ENCODE data around the gene LRG1.

The LRG1 gene

GRCh38 chr19:4495471-4495870, 44.4 kb downstream of the LRG1 start:
- no peaks in the 10 kb centered on the region for H3K9me3 ChIP-seq (ENCODE audit: insufficient read depth, low read length)
- no peaks in the 10 kb centered on the region for H3K27me3 ChIP-seq (ENCODE audit: low read depth, low read length)
- TF ChIP-seq CTCF (IDR thresholded peaks at IDR 0.05; ENCODE audit: low read depth, low read length) = peak; percentile 68
- no peak for TF ChIP-seq EZH2phosphoT487 (IDR thresholded peaks at IDR 0.05; ENCODE audit: low read depth)
- H2AFZ ChIP-seq (ENCODE audit: low read depth, low read length) = no peak overlapping the region
- H3K79me2 ChIP-seq (ENCODE audit: low read length) = no peaks in the 10 kb centered on the region
- no peak overlapping the region for H3K4me3 ChIP-seq (ENCODE audit: low read length)
- no peak overlapping the region for H3K4me2 ChIP-seq (ENCODE audit: low read length)
- no peaks in the 10 kb centered on the region for H4K20me1 ChIP-seq (ENCODE audit: insufficient read depth, low read length)
- H3K4me1 ChIP-seq (ENCODE audit: low read length) = no peaks in the 10 kb centered on the region
- peaks cover 50% of the 10 kb centered on the region for H3K36me3 ChIP-seq (replicated peaks; ENCODE audit: low read depth, low read length)
- H3K27ac ChIP-seq (ENCODE audit: low read length) = no peak overlapping the region
- no peak overlapping the region for H3K9ac ChIP-seq (ENCODE audit: low read length)

- Histone ChIP-seq H3K4me1 (ENCODE audit: low read length) (no peaks in the 10 kb centered on the region), H3K4me3 (ENCODE audit: low read length) (no peak overlapping the region), H3K9ac (ENCODE audit: low read length) (no peak overlapping the region), H3K27me3 (ENCODE audit: low read depth, low read length) (no peaks in the 10 kb centered on the region), H3K4me2 (ENCODE audit: low read length) (no peak overlapping the region), H3K27ac (ENCODE audit: low read length) (no peak overlapping the region), H3K36me3 (replicated peaks; ENCODE audit: low read depth, low read length) (peaks cover 55% of the 10 kb centered on the region), H3K79me2 (ENCODE audit: low read length) (no peaks in the 10 kb centered on the region), H2AFZ (ENCODE audit: low read depth, low read length) (no peak overlapping the region), H4K20me1 (ENCODE audit: insufficient read depth, low read length) (no peaks in the 10 kb centered on the region), H3K9me3 (ENCODE audit: insufficient read depth, low read length) (no peaks in the 10 kb centered on the region)
- TF ChIP-seq CTCF (IDR thresholded peaks at IDR 0.05; ENCODE audit: low read depth, low read length) (no peak), EZH2phosphoT487 (IDR thresholded peaks at IDR 0.05; ENCODE audit: low read depth) (no peak)
These were observed 45.2 kb downstream of the LRG1 start for GRCh38 chr19:4494691-4495064.

GRCh38 chr19:4493929-4494690, 45.7 kb downstream of the LRG1 start:
- no peak overlapping the region for H3K9ac ChIP-seq (ENCODE audit: low read length)
- H4K20me1 ChIP-seq (ENCODE audit: insufficient read depth, low read length) = no peaks in the 10 kb centered on the region
- TF ChIP-seq CTCF (IDR thresholded peaks at IDR 0.05; ENCODE audit: low read depth, low read length) (no peak), EZH2phosphoT487 (IDR thresholded peaks at IDR 0.05; ENCODE audit: low read depth) (no peak)
- no peak overlapping the region for H2AFZ ChIP-seq (ENCODE audit: low read depth, low read length)
- no peaks in the 10 kb centered on the region for H3K4me1 ChIP-seq (ENCODE audit: low read length)
- no peak overlapping the region for H3K4me2 ChIP-seq (ENCODE audit: low read length)
- H3K4me3 ChIP-seq (ENCODE audit: low read length) = no peak overlapping the region
- peaks cover 55% of the 10 kb centered on the region for H3K36me3 ChIP-seq (replicated peaks; ENCODE audit: low read depth, low read length)
- H3K79me2 ChIP-seq (ENCODE audit: low read length) = no peaks in the 10 kb centered on the region
- no peaks in the 10 kb centered on the region for H3K27me3 ChIP-seq (ENCODE audit: low read depth, low read length)
- no peak overlapping the region for H3K27ac ChIP-seq (ENCODE audit: low read length)
- no peaks in the 10 kb centered on the region for H3K9me3 ChIP-seq (ENCODE audit: insufficient read depth, low read length)

GRCh38 chr19:4493104-4493928, 46.5 kb downstream of the LRG1 start:
- Histone ChIP-seq H3K36me3 (replicated peaks; ENCODE audit: low read depth, low read length) (peaks cover 49% of the 10 kb centered on the region), H3K9me3 (ENCODE audit: insufficient read depth, low read length) (no peaks in the 10 kb centered on the region), H3K4me3 (ENCODE audit: low read length) (no peak overlapping the region), H4K20me1 (ENCODE audit: insufficient read depth, low read length) (no peaks in the 10 kb centered on the region), H3K4me2 (ENCODE audit: low read length) (no peak overlapping the region), H3K27ac (ENCODE audit: low read length) (no peak overlapping the region), H3K9ac (ENCODE audit: low read length) (no peak overlapping the region), H3K27me3 (ENCODE audit: low read depth, low read length) (no peaks in the 10 kb centered on the region), H2AFZ (ENCODE audit: low read depth, low read length) (no peak overlapping the region), H3K4me1 (ENCODE audit: low read length) (no peaks in the 10 kb centered on the region), H3K79me2 (ENCODE audit: low read length) (no peaks in the 10 kb centered on the region)
- TF ChIP-seq CTCF (IDR thresholded peaks at IDR 0.05; ENCODE audit: low read depth, low read length) = no peak
- no peak for TF ChIP-seq EZH2phosphoT487 (IDR thresholded peaks at IDR 0.05; ENCODE audit: low read depth)

Data from OCI-LY3 (cell line).